Iris pigment epithelial cell (primary cell): Measurements from ENCODE around the gene DCN.

Source experiments
- DNase-seq: peaks from one replicate; pipeline ENCODE4 v3.0.0-alpha.2; 2011; ENCODE audit warnings: low read depth

The DCN gene

GRCh38 chr12:91100906-91101305 is 81.7 kb downstream of the DCN start:
- DNase-seq: peak; percentile 33

GRCh38 chr12:91099836-91100235 is 82.8 kb downstream of the DCN start:
- DNase-seq: no peak

GRCh38 chr12:91099341-91099740 is 83.3 kb downstream of the DCN start:
- DNase-seq: no peak

GRCh38 chr12:91098941-91099340 is 83.7 kb downstream of the DCN start:
- peak; percentile 96 for DNase-seq

- DNase-seq: no peak
Measured at GRCh38 chr12:91098461-91098860, 84.2 kb downstream of the DCN start.

- DNase-seq: no peak
Measured at GRCh38 chr12:91094957-91095356, 87.7 kb downstream of the DCN start.

GRCh38 chr12:91094032-91094662 is 88.5 kb downstream of the DCN start:
- no peak for DNase-seq

- DNase-seq: no peak
Measured at GRCh38 chr12:91093341-91093740, 89.3 kb downstream of the DCN start.

GRCh38 chr12:91091916-91092715 is 90.5 kb downstream of the DCN start:
- DNase-seq: no peak
